Measurements from ENCODE around the gene RSBN1L.
A peak's percentile ranks its signal among the peaks of the same experiment; 100 is the strongest.
"Not testable (repeated sequence)": the region's sequence is repeated elsewhere in the genome, so short reads cannot be mapped to it uniquely, and the experiment has no call there.

The RSBN1L gene

DNA sequence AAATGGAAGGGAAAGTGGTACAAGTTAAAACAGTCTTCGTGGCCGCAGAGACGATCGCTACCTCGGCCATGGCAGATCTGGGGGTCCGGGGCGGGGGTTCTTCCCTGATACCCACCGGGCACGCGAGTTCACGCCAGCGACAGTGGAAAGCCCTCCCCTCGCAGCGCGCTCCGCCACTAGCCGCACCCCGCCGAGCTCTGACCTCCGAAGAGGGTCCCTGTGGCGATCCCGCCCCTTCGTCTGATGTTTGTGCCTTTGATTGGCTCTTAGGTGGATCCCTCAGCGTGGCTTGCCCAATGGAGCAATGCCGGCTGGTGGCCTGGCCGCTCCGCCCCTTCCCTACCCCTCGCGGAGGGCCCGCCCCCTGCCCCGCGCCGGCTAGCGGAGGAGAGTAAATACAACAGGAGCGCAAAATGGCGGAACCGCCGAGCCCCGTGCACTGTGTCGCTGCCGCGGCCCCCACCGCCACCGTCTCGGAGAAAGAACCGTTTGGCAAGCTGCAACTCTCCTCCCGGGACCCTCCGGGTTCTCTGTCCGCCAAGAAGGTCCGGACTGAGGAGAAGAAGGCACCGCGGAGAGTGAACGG is at the start of gene RSBN1L:
TSS of gene RSBN1L (plus strand) at position 403 of the 586 bp plus-strand sequence. CDS start at position 414, 11 bp downstream.
- DNase-seq: peak; percentile 99

DNA sequence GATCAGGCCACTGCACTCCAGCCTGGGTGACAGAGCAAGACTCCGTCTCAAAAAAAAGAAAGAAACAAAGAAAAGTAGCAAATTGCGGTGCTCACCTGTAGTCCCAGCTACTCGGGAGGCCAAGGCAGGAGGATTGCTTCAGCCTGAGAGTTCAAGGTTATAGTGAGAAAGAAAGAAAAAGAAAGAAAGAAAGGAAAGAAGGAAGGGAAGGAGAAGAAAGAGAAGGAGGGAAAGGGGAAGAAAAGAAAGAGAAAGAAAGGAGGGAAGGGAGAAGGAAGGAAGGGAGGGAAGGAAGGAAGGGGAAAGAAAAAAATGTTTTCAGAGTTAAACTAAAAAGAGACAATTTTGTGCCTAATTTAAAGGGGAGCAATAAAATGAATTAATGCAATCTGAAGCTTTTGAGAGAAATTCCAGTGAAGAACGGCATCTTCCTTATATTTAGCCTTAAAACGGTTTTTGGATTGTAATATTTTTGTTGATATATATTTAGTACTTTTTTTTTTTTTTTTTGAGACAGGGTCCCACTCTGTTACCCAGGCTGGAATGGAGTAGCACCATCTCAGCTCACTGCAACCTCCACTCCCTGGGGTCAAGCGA is 47.4 kb upstream of the RSBN1L start:
- DNase-seq: no peak

GRCh38 chr7:77649716-77650349 is 46.4 kb upstream of the RSBN1L start:
- DNase-seq: no peak

DNA sequence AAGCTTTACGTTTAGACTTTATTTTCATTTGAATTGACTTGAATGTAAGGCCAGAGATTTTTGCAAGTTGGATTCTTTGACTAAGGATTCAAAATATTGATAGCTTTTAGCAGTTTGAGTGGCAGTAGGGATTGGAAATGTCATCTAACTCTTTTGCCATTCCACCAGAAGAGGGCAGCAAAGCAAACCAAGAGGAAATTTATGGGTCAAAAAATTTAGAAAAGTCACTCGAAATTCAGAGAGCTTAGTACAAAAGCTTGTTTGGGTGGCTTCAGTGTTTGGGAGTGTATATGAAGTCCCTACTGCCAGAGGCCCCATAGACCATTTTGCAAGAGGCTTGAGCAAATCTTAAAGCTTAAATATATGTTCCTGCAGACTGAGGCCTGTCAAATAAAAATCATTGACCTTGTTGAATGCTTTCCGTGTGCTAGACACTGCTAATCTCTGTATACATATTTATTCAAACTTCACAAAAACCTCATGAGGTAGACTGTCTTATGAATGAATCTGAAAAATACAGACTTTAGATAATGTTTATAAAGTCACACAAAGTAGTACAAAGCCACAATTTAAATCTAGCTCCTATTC is 44.6 kb upstream of the RSBN1L start:
- no peak for DNase-seq

- DNase-seq: not testable (repeated sequence)
Measured at GRCh38 chr7:77652826-77653225, 43.4 kb upstream of the RSBN1L start.

DNA sequence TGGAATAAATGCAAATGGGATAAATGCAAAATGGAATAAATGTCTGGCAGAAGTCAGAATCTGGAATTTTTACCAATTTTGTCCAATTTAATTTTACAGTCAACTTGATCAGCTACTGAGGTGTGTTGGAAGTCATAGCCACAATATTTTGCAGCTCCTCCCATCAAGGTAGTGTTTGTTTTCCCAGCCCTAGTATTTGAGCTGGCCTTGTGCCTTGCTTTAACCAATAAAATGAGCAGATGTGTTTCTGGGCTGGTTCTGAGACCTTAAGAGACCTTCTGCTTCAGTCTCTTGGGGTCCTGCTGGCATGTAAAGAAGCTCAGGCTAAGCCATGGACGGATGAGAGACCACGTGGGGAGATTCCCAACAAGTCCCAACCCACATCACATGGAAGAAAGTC is 42.7 kb upstream of the RSBN1L start:
- DNase-seq: no peak

GRCh38 chr7:77655356-77655755 is 40.9 kb upstream of the RSBN1L start:
- DNase-seq: no peak

- no peak for DNase-seq
Measured at GRCh38 chr7:77655836-77656455, 40.3 kb upstream of the RSBN1L start.

GRCh38 chr7:77657427-77658224 is 38.6 kb upstream of the RSBN1L start:
- no peak for DNase-seq

DNA sequence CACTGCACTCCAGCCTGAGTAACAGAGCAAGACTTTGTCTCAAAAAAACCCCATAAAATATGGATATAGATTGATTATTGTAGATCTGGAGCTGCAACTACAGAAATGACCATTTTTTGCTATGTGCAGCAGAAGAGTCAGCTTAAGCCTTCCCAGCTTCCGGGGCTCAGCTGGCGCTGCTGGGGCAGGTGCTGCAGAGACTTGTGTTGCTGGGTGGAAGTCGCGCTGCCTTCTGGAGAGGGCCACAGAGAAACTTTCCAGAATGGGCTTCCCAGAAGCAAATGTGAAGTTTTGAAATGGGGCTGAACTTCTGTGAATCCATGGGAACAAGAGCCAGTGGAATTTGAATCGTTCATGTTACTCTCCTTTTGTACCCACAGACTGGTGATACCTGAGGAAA is 37.3 kb upstream of the RSBN1L start:
- no peak for DNase-seq

GRCh38 chr7:77661816-77662215 is 34.4 kb upstream of the RSBN1L start:
- no peak for DNase-seq

DNA sequence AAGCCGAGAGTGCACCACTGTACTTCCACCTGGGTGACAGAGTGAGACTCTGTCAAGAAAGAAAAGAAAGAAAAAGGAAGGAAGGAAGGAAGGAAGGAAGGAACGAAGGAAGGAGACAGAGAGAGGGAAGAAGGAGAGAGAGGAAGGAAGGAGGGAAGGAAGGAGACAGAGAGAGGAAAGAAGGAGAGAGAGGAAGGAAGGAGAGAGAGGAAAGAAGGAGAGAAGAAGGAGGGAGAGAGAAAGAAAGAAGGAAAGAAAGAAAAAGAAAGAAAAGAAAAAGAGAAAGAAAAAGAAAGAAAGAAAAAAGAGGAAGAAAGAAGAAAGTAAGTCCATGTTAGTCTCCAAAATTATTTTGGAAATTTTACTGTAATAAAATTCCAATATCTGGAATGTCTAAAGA is 33.4 kb upstream of the RSBN1L start:
- DNase-seq: no peak

DNA sequence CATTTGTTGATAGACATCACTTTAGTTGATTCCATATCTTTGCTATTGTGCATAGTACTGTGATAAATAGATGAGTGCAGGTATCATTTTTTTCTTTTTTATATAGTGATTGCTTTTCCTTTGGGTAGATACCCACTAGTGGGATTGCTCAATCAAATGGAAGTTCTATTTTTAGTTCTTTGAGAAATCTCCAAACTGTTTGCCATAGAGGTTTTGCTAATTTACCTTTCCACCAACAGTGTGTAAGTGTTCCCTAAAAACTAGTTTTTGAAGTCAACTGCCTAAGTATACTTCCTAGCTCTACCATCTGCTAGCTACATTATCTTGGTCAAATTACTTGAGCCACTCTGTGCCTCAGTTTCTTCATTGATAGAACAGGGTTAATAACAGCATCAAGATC is 31.5 kb upstream of the RSBN1L start:
- DNase-seq: no peak

- DNase-seq: no peak
Measured at GRCh38 chr7:77665161-77665560, 31.1 kb upstream of the RSBN1L start.

DNA sequence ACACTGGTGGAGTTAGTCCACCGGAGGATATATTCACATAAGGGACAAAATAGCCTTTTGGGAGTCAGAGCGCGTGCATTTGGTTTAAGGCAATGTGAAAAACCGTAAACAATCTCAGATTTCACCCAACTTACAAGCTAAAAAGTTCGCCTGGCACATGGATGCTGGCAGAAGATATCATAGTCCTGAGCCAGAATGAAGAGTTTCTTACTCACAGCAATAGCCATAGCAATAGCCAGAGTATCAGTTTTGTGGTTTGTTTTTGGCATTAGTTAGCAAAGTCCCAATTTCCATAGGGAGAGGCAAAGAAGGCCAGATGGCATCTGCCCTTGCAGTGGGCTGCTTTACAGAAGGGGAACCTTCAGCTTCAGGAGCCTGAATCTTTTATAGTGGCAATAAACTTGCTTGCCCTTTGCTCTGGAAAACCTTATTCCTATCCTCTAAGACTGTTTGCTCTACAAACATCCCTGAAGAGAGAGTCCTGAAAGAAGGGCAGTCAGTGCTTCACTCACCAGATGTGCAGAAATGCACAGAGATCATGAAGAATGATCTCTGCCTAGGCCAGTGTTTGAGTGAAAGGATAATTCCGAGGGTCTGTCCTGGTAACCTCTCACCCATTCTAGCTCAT is 28.7 kb upstream of the RSBN1L start:
- DNase-seq: no peak

GRCh38 chr7:77674878-77675277 is 21.4 kb upstream of the RSBN1L start:
- DNase-seq: no peak

GRCh38 chr7:77679608-77680007 is 16.7 kb upstream of the RSBN1L start:
- DNase-seq: no peak

DNA sequence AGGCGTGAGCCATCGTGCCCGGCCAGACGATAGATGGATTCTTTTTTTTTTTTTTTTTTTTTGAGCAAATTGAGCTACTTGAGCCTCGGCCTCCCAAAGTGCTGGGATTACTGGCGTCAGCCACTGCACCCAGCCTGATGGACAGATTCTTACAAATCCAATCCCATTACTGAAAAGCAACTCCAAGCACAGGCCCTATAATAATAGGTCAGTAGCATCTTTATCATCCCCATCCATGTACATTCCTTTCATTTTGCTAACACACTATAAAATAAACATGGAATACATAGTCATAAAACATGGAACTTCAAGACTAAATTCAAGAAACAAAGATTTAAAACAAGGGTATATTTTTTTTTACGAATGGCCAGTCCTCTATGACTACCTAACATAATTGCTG is 16.0 kb upstream of the RSBN1L start:
- no peak for DNase-seq

DNA sequence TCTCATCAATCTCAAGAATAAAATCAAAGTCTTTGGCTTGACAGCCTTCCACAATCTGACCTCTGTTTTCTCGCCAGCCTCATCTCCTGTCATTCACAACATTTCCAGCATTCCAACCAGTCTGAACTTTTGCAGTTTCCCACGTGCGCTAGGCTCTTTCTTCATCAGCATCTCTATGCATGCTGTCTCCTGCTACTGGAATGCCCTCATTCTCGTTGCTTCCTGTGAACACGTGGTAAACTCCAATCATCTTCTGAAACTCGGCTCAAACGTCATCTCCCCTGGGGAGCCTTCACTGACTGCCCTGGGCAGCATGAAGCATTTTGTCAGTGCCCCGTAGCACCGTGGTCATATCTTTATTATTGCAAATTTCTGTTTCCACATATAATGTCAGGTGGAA is 12.2 kb upstream of the RSBN1L start:
- no peak for DNase-seq

DNA sequence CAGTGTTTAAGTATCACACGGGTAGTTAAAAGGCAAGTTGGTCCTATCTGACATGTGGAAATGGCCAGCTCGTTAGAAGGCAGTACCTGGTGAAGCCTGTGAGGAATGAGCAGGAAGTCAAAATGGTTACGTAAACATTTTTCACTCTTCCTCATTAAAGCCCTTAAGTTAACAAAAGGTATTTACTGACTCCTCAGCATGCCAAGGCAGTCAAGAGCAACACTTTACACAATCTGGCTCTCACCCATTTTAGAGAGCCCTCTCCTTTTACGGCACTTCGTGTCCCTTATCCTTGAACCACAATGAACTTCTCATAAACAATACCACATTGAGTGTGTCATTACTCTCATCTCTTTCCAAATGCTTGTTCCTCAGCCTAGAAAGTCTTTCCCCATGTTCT is 11.0 kb upstream of the RSBN1L start:
- no peak for DNase-seq

DNA sequence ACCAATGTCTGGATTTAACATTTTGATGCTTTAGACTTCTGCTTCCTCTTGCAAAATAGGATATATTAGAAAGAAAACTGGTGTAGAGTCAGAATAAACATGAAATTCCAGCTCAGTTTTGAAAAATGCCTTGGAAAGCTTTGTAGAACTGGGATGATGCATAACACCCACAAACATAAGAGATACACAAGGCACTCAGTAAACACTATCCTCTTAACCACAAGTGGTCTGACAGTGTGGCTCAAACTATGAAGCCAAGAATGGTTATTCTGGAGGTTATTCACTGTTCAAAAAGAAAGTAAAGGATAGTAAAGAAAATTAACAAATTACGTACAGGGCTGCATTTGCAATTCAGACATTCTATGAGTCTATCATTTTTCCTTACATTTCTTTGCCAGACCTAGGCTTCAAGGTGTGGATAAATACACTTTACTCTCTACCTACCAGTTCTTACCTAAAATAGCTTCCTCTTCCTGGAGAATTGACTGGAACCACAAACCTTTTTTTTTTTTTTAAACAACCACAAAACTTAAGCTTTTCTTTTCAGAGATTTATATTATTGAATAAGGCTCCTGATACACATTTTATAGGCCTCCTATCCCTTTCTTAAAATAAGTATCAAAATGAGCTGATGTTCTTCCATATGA is 9.0 kb upstream of the RSBN1L start:
- DNase-seq: no peak

DNA sequence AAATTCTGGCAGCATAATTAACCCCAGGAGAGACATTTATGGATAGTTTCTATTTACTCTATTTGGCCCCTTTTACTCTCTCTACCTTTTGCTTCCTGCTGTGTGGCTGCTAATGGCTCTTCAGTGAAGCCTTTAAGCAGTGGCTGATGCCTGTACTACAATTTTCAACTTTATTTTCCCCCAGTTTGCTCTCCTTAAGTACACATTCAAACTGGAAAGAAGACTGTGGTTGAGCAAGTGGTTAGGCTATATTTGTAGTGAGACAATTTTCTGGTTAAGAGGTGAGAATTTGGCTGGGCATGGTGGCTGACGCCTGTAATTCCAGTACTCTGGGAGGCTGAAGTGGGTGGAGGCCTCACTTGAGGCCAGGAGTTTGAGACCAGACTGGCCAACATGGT is 8.5 kb upstream of the RSBN1L start:
- DNase-seq: no peak

Measured in NK-92 treated with Interleukin-12 subunit alpha and Interleukin-12 subunit beta, amount 100 ng/mL, for 24 hours (cell line).